GM21825 (cell line): ENCODE measurements around the gene CACFD1.
"Not testable (repeated sequence)": the region's sequence is repeated elsewhere in the genome, so short reads cannot be mapped to it uniquely, and the experiment has no call there.

Experiments used
- ATAC-seq: cut with Tn5 transposase; IDR thresholded peaks from one replicate; pipeline ENCODE4 v1.9.1; 2021; ENCODE audit warnings: mild to moderate bottlenecking, moderate library complexity; ENCODE audit not compliant: unreplicated experiment

The CACFD1 gene

DNA sequence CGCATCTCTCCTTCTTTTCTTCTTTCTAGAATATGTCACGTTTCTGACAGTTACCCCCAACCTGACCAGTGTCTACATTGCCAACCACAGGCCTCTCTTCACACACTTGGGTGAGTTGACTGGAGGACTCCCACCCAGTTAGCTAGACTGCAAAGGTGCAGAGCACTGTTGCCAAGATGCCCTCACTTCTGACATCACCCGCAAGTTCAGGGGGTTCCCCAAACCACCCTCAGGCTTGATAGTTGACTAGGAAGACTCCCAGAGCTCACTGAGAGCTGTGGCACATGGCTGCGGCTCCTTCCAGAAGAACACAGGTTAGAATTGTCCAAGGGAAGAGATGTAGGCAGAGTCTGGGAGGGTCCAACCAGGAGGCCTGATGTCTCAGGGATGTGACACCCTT, 20.4 kb upstream of the CACFD1 start:
- no peak for ATAC-seq

DNA sequence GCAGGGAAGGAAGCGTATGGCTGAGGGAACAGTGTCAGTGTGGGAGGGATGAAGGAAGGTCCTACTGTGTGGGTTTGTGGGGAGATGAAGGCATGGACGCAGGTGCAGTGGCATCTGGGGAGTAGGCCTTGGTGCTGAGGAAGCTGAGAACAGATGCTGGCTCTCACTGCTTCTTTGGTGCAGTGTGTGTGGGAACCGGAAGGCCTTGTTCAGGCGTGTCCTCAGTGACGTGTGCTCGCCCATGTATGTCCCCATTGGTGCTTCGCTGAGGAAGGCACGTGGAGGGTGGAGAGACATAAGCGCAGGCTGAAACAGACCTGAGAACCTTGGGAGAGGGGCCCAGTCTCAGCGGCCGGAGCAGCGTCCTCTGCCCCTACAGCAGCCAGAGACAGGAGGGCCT, 18.9 kb upstream of the CACFD1 start:
- ATAC-seq = no peak

DNA sequence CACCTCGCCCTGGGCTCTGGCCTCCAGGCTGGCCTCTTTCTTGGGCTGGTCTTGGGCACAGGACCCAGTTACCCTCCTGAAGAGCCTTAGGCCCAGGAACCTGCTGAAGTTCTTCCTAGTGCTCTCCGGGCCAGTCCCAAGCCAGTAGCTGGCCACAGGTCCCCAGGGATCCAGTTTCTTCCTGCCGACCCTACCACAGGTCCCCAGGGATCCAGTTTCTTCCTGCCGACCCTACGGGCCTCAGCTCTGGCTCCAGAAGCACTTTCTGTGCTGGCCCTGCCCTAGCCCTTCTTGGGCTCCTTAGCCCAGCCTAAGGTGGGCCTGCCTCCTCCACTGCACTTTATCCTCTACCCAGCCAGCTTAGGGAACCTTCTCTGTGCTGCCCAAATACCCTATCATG, 18.2 kb upstream of the CACFD1 start:
- no peak for ATAC-seq

DNA sequence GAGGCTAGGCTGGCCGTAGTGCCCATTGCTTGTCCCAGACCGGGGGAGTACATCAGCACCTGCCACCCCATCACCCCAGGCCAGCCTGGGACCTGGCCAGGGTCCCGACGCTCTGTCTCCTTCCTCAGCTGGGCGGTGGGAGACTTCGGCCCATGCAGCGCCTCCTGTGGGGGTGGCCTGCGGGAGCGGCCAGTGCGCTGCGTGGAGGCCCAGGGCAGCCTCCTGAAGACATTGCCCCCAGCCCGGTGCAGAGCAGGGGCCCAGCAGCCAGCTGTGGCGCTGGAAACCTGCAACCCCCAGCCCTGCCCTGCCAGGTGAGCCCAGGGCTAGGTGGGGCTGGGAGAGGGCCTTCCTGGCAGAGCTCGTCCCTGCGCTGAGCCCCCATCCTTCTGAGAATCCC, 16.5 kb upstream of the CACFD1 start:
- ATAC-seq = no peak

DNA sequence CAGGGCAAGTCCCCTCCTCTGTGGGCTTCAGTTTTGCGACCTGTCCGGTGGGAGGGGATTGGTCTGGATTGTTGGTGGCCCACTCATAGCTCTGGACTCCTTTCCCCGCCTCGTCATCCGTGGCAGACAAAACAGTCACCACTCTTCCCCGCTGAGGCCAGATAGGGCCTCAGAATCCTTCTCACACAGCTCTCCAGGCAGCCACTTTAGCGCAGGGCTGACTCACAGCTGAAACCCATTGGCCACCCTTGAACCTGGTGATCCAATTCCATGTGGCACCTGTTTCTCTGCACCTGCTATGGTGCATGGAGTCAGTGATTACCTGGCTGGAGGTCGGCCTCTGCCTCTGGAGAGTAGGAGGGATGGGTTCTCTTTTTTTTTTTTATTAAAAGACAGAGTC, 15.8 kb upstream of the CACFD1 start:
- no peak for ATAC-seq

DNA sequence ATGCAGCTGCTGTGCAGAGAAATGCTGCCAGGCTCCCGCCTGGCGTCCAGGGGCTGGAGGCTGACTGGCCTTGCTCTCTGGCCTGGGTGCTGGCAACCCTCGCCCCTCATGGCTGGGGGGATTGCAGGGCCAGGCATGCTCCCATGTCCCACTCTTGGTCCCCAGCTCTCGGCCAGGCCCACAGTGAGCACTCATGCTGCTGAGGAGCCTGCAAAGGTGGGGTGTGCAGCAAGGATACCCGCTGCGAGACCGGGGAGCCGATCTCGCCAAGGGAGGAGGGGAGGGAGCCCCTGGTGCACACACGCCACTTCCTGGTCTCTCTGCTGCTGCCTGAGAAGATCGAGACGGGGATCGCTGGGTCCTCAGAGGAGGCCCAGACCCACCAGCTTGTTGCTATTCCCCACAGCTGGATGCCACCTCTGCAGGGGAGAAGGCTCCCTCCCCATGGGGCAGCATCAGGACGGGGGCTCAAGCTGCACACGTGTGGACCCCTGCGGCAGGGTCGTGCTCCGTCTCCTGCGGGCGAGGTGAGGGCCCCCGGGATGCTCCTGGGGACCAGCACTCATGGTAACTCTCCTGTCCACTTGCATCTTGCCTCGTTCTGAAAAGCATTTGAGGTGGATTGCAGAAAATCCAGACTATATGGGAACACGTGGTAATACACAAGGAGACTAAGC, 14.3 kb upstream of the CACFD1 start:
- no peak for ATAC-seq

DNA sequence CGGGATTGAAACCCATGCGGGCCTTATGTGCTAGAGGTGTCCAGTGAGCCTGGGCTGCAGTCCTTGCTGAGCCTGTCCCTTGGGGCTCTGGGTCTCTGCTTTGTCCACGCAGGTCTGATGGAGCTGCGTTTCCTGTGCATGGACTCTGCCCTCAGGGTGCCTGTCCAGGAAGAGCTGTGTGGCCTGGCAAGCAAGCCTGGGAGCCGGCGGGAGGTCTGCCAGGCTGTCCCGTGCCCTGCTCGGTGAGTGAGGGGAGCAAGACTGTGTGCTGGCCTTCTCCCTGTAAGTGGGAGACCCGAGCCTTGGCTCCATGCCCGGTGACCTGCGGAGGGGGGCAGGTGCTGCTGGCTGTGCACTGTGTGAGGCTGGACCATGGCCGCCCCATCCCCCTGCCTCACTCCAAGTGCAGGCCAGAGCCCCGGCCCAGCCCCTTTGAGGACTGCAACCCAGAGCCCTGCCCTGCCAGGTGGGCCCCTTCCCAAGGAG, 11.2 kb upstream of the CACFD1 start:
- ATAC-seq = no peak

DNA sequence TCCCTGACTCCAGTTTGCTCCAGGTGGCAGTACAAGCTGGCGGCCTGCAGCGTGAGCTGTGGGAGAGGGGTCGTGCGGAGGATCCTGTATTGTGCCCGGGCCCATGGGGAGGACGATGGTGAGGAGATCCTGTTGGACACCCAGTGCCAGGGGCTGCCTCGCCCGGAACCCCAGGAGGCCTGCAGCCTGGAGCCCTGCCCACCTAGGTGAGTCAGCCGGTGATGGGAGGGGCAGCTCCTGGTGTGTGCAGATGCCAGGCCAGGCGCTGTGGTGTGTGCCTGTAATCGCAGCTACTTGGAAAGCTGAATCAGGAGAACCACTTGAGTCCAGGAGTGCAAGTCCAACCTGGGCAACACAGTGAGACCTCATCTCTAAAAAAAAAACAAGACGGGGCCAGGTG, 10.0 kb upstream of the CACFD1 start:
- ATAC-seq = no peak

DNA sequence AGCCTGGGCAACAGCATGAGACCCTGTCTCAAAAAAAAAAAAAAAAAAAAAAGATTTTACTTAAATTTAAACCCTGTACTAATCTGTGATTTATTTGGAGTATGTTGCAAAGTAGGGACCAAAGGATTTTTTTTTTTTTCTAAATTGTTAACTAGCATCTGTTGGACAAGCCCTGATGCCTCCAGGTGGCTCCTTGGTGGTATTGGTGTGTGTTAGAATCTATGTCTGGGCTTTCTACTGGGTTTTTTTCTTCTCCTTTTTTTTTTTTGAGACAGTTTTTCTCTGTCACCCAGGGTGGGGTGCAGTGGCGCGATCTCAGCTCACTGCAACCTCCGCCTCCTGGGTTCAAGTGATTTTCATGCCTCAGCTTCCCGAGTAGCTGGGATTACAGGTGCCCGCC, 7.9 kb upstream of the CACFD1 start:
- not testable (repeated sequence) for ATAC-seq

DNA sequence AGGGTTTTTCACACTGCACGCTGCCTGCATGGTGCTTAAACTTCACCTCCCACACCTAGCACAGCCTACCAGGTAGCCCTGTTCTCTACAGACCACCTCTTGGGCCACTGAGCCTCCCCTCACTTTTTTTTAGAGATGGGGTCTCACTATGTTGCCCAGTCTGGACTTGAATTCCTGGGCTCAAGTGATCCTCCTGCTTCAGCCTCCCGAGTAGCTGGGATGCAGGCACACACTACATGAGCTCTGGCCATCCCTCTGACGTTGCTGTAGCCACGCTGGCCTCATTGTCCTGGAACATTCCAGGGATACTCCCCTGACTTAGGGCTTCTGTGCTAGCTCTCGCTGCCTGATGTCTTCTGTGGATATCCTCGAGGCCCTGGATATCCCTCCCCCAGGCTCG, 7.2 kb upstream of the CACFD1 start:
- ATAC-seq = no peak

DNA sequence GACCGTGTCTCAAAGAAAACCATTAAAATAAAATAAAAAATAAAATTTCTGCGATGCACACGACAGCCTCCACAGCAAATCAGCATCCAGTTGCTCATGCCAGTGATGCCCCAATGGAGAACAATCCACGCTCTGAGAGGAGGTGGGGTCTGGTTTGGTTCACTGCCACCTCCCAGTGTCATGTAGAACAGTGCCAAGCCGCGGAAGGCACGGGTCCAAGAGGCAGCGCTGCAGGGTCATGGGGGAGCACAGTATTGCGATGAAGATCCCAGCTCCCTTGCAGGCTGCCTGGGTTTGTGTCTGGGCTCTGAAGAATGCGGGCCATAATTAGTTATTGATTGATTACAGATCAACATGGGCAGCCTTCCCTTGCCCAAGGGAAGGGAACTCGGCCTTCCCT, 6.1 kb upstream of the CACFD1 start:
- ATAC-seq = no peak

DNA sequence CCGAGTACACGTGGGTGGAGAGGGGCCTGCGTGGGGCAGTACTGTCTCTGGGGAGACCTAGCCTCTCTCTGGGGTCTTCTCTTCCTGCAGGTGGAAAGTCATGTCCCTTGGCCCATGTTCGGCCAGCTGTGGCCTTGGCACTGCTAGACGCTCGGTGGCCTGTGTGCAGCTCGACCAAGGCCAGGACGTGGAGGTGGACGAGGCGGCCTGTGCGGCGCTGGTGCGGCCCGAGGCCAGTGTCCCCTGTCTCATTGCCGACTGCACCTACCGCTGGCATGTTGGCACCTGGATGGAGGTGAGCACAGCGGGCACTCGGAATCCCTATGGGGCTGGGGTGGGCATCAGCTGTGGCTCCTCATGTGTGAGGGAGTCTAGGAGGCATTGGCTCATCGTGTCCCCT, 5.5 kb upstream of the CACFD1 start:
- ATAC-seq = no peak

DNA sequence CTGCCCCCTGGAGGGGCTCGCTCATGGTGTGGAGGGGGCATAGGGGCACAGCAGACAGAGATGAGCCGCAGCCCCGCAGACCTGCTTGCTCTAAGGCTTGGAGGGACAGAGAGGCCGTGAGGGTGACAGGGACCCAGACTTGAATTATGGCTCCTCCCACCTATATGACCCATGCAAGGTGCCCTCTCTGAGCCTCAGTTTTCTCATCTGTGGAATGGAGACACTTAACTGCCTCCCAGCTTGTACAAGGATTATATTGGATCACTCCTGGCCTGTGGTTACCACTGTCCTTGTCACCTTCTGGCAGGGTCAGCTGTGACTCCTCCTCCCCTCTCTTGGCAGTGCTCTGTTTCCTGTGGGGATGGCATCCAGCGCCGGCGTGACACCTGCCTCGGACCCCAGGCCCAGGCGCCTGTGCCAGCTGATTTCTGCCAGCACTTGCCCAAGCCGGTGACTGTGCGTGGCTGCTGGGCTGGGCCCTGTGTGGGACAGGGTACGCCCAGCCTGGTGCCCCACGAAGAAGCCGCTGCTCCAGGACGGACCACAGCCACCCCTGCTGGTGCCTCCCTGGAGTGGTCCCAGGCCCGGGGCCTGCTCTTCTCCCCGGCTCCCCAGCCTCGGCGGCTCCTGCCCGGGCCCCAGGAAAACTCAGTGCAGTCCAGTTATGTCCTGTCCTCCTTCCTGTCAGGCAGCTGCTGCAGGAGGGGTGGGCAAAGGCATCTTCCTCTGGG, 4.7 kb upstream of the CACFD1 start:
- no peak for ATAC-seq

DNA sequence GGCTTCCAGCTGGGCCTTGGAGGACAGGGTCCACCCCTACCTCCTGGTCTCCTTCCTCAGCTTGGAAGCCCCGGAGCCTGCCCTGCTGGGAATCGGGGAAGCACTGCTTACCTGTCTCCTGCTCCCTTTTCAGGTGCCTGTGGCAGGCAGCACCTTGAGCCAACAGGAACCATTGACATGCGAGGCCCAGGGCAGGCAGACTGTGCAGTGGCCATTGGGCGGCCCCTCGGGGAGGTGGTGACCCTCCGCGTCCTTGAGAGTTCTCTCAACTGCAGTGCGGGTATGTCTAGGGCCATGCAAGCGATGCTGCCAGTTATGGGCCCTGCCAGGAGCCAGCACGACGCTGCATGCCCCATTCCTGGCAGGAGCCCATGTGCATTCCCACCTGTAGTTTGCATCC, 3.8 kb upstream of the CACFD1 start:
- no peak for ATAC-seq

DNA sequence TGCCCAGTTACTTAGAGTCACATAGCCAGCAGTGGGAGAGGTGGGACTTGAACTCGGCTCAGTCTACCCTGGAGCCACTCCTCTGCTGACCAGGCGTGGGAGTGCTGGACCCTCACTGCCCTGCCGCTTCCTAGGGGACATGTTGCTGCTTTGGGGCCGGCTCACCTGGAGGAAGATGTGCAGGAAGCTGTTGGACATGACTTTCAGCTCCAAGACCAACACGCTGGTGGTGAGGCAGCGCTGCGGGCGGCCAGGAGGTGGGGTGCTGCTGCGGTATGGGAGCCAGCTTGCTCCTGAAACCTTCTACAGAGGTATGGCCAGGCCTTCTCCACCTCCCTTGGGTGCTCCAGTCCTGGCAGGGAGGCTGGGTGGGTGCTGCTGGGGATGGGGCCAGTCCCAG, 3.4 kb upstream of the CACFD1 start:
- no peak for ATAC-seq

DNA sequence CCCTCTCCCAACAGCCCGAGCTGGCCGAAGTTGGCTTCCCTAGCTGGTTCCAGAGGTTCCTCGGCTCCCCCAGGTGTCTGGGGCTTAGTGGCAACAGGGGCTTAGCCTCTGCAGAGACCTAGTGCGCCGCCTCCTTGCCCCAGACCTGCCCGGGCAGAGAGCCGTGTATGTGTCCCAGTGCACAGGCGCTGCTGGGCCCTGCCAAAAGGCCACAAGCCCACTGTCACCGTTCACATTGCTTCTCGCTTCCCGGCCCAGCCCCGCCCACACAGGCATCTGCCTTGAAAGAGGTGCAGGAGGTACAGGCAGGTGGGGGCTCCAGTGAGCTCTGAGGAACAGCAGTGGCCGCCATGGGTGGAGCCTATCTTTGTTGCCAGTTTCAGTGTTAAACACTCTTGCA, 2.5 kb upstream of the CACFD1 start:
- ATAC-seq = no peak

DNA sequence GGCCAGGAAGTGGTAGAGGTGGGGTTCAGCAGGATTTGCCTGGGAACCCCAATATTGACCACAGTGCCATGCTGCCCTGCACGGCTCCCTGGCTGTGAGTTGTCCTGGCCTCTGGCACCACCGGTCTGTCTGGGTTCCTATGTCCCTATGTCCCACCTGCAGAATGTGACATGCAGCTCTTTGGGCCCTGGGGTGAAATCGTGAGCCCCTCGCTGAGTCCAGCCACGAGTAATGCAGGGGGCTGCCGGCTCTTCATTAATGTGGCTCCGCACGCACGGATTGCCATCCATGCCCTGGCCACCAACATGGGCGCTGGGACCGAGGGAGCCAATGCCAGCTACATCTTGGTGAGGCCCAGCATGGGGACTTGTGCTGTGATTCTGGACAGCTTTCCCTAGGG, 2.0 kb upstream of the CACFD1 start:
- no peak for ATAC-seq

DNA sequence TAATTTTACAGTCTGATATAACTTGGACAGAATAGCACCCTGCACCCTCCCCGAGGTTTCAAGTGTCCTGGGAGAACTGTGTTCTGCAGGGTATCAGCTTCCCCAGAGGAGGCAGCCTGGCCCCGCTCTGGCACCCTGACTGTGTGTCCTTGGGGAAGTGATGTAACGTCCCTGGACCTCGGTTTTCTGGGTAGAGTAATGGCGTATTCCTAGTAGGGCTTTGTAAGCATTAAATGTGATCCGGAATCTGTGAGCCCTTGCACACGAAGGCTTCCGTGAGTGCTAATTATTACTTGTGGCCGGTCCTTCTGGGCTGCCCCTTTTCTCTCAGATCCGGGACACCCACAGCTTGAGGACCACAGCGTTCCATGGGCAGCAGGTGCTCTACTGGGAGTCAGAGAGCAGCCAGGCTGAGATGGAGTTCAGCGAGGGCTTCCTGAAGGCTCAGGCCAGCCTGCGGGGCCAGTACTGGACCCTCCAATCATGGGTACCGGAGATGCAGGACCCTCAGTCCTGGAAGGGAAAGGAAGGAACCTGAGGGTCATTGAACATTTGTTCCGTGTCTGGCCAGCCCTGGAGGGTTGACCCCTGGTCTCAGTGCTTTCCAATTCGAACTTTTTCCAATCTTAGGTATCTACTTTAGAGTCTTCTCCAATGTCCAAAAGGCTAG, 1.0 kb upstream of the CACFD1 start:
- ATAC-seq = no peak

DNA sequence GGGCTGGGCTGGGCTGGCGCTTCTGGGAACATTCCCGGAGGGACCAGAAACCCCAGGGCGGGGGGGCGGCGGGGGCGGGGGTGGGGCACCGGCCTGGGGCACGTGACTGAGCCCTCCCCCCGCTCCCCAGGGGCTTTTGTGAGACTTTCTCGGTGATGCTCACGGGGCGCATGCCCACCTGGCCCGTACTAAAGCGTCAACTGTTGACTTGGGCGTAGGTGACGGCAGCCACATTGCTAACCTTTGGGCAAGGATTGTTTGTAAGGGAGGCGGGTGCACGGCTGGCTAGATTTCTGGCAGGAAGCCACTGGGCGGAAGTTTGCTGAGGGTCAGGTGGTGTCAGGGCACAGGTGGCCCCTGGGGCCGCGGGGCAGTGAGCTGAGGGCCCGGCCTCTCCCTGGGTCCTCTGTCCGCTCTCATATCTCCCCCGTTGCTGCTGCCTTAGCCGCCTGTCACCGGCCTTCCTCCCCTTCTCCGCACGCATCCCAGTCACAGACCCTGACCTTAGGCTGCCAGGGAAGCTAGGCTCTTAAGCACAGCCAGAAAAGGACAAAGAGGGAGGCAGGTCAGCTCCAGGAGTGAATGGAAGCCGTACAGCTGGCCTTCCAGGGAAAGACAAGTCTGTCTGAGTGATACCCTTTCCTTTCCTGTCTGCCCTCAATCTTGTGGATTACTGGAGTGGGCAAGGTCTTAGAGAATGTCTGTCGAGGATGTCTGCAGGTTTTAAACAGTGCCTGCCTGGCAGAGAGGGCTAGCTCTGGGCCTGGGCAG, 812 bp downstream of the CACFD1 start:
- peak; percentile 25 for ATAC-seq

DNA sequence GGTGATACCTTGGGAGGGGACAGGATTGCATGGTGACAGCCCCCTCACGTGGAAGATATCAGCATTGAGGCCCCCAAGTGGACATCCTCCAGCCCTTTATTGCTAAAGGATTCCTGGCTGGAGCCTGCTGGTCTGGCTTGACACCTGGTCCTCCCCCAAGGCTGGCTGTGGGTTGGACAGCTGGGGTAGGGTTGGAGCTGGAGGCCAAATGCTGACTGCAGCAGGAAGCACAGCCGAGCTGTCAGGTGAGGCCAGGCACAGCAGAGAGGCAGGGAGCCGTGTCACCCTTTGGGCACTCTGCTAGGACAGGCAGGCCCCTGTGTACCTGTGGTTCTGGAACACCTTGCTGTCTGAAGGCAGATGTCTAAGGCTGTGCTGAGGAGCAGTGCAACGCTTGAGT, 2.2 kb downstream of the CACFD1 start:
- ATAC-seq = no peak

DNA sequence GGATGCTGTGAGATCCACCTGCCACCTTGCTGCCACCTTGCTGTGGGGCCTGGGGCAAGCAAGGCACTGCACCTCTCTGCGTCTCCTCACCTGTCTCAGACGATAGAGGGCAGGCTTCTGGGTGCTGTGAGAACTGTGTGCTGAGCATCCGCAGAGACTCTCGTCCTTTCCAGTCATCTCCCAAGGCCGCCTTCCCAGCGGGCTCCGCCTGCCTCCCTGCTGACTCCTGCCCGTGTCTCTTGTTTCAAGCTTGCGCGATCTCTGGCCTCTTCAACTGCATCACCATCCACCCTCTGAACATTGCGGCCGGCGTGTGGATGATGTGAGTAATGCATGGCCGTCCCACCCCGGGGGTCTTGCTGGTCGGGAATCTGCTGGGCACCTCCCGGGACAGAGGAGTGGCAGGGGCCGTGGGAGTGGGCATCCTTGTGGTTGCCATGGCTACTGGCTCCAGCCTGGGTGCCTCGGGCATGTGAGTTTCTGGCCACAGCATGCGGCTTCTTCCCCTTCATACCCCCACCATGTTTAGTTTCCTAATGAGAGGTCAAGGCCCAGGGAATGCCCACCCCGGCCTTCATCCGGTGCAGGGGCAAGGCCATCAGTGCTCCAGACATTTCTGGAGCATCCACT, 3.6 kb downstream of the CACFD1 start:
- no peak for ATAC-seq
